GM18526 (cell line): ENCODE measurements around the gene MOGAT2.

ENCODE experiments used
- POLR2A ChIP-seq: IDR thresholded peaks from 3 replicates; pipeline ENCODE4 v1.6.1; 2011; ENCODE audit not compliant: insufficient read length; ENCODE audit errors: extremely low read depth

The MOGAT2 gene

DNA sequence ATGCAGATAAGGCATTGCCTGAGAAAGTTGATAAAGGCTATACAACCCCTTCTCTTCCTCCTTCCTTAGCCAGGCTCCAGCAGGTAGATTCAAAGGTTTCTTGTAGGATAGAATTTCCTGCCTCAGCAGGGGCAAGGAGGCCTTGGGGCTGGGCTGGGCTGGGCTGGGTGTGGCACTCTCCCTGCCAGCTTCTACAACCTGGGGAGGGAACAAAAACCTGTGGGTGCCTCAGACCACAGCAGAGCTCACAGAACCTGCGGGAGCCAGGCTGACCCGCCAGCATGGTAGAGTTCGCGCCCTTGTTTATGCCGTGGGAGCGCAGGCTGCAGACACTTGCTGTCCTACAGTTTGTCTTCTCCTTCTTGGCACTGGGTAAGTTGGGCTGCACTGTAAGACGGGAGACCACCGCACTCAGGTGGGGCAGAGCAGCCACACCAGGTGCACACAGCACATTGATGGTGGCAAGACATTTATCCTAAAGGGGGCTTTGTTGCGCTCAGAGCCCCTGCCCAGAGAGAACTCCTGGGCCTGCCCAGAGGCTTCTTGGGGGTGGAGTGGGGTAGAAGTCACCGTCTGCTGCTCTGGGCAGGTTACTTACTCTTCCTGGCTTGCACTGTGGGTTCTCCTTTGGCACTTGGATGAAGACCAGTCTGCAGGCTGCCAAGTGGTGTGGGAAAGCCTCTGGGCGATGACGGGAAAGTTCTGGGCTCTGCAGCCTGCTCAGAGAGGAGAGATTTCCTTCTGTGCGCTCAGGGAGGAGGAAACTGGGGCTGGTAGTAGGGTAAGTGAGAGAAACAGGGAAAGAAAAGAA is at the start of gene MOGAT2:
Gene MOGAT2, plus strand, starts transcription at position 231 of the 811 bp plus-strand sequence. Its CDS starts 51 bp downstream, at position 282.
- TF ChIP-seq POLR2A = no peak

DNA sequence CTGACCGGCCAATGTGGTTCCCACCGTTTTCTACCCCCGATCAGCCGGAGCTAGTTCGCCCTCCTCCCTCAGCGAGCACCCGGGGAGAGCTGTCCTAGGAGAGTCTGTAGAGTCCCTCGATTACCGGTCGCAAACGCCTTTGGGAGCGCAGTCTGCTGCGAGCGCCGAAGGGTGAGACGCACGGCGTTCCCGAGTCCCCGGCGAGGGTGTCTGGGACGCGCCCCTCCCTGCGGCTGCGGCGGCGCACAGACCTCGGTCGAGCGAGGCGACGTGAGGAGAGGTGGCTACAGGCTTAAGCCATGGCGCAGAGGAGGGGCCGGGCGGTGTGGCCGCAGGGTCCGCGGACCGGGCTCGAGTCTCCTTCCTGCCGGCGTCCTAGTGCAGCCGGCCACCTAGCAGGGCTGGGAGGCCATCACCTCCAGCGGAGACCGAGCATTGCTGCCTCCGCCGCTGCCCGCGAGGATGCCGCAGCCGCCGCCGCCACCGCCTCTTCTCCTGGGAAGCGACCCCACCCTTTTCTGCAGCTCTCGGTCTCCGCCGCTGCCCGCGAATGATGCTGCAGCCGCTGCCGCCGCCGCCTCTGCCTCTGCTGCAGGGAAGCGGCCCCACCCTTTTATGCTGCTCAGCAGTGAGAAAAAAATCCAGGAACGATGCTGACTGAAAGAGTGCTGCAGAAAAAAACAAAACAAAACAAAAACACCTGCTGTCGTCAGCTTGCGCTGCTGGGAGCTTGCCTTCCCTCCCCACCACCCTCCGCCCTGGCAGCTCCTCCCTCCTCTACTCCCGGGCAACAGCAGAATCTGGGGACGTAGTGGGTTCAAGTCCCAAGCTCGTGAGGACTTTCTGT is 49.0 kb upstream of the MOGAT2 start, which contains the start of gene MAP6:
Gene MAP6, minus strand, starts transcription at position 588 of the 847 bp plus-strand sequence. CDS start 669 bp downstream, outside the sequence.
- no peak for TF ChIP-seq POLR2A

DNA sequence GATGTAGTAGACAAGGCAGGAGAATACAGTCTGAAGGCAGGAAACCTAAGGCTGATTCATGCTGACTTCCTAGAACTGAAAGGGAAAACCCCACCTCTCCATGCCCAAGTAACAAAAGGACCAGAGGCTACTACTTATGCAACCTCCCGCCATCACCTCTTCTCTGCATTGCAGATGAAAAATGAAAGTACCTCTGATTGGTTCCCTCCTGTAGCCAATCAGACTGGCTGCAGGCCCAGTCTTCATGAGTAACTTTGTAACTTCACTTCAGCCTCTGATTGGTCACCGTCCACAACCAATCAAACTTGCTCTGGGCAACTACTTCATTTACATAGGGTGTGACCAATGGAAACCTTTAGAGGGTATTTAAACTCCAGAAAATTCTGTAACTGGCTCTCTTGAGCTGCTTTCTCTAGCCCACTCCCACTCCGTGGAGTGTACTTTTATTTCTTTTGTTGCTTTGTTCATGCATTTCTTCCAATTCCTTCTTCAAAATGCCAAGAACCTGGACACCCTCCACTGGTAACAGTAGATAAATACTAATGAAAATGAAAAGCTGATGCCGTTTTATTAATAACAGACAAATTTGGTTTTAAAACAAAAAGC is 43.6 kb upstream of the MOGAT2 start:
- no peak for TF ChIP-seq POLR2A

DNA sequence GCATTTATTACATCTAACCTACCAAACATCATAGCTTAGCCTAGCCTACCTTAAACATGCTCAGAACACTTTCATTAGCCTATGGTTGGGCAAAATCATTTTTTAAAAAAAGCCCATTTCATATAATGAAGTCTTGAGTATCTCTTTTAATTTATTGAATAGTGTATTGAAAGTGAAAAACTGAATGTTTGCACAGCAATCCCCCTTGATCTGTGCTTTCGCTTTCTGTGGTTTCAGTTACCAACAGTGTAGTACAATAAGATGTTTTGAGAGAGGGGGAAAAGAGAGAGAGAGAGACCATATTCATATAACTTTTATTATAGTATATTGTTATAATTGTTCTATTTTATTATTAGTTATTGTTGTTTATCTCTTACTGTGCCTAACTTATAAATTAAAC is 40.4 kb upstream of the MOGAT2 start:
- no peak for TF ChIP-seq POLR2A

DNA sequence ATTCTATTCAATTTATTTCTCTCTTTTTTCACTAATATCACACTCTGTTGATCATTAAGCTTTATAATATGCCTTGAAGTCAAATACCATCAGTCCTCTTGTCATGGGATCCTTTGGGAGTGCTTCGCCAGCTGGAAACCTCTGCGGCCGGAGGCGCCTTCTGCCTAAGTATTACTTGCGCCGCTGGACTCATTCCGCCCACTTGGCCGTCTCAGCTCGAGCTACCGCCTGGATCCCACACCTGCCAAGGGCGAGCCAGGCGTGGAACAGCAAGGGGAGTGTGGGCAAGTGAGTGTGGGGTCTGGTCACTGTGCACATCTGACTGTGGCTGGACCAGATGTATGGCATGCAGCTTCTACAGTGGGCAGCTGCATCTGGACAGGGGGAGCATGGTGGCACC is 39.7 kb upstream of the MOGAT2 start:
- TF ChIP-seq POLR2A = no peak

DNA sequence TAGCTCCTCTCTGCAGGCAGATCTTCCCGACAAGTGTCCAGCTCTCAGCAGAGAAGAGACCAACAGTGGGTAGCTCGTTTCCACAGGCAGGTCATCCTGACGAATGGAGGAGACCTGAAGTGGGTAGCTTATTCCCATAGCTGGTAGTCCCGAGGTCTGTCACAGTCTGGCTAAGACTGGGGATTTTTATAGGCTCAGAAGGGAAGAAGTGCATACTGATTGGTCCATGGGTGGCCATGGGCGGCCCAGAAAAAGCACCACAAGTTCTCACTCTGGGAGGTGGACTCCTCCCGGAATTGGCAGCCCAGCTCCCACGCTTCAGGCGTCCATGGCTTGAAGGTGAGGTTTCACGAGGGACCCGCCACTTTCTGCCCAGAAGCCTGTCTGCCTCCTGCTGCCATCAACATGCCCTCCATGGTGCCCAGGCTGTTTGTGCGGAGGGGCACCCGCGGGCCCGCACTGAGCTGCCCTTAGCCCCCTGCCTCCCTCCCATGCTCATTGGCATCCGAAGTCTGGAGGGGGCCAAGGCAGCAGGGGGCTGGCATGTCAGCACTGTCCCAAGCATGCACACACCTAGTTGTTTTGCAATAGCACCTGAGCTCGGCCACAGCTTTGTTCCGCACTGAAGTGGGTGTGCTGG is 38.9 kb upstream of the MOGAT2 start:
- no peak for TF ChIP-seq POLR2A

DNA sequence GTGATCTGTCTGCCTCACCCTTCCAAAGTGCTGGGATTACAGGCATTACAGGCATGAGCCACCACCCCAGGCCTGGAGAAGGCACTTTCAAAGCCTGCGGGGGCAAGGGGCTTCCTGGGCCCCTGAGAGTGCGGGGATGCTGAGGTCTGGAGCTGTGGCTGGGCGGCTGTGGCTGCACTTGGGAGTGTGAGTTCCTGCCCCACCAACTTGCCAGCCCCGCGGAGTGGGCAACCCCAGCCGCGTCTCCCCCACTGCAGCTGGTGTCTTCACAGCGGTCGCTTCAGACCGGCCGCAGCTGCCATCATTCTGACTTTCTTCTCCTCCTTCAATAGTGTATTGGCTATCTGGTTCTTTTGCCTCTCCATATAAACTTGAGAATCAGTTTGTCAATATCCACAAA is 38.1 kb upstream of the MOGAT2 start:
- no peak for TF ChIP-seq POLR2A

DNA sequence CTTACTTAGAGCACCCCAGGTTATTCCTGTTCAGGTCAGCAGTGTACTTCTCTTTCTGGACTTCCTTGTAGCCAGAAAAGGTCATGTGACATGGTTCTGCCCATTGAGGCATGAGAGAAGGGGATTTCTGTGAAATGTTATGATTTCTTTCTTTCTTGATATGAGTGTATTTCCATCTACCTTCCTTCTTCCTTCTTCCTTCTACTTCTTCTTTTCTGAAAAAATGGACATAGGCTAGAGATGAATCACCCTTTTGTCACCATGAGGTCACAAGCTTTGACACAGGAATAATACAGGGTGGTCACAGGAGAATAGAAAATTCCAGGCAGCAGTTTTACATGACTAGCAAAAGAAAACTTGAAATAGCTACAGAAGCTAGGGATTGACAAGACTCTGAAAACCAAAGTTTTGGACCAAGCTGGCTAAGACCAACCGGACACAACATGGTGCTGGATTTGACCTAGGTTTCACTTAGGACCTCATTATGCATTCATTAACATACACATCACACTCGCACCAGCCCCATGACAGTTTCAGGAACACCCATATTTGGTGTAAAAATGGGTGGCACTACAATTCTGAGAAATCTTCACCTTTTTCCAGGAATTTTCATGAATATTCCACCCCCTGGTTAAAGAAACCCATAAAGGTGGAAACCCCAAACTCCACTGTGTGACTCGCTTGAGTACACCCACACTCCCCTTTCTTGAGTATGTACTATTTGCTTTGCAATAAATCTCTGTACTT is 27.6 kb upstream of the MOGAT2 start:
- no peak for TF ChIP-seq POLR2A

DNA sequence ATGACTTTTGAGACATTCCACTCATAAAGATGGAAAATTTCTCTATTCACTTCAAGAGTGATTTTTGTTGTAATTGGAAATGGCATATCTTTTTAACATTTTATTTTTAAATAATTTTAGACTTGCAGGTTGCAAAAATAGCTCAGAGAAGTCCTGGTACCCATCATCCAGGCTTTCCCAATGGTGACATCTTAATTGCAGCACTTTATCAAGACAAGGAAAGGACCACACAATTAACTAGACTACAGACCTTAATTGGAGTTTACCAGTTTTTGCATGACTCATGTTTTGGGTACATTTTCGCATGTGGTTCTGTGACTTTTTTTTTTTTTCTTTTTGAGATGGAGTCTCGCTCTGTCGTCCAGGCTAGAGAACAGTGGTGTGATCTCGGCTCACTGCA is 25.8 kb upstream of the MOGAT2 start:
- TF ChIP-seq POLR2A = no peak

DNA sequence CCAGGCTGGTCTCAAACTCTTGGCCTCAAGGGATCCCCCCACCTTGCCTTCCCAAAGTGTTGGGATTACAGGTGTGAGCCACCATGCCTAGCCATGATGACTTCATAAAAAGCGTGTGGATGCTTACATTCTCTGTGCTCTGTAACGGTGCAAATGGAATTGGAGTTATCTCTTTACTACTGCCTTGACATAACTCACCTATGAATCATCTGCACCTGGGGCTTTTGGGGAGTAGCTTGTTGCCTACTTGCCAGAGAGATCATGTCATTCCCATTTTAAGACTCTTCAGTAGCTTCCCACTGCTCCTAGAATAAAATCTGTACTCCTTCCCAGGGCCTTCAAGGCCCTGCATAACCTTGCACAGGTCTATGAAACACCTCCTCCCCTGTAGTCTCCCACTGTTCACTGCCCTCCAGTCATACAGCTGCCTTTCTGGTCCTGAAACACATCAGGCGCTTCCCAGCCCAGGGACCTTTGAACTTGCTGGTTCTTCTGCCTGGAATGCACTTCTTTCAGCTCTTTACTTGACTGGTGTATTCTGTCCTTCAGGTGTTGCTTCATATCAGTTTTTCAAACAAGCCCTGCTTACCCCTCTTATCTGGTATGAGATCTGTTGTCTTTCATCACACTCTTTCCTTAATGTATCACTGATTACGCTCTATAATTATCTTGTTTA is 19.6 kb upstream of the MOGAT2 start:
- TF ChIP-seq POLR2A = no peak

DNA sequence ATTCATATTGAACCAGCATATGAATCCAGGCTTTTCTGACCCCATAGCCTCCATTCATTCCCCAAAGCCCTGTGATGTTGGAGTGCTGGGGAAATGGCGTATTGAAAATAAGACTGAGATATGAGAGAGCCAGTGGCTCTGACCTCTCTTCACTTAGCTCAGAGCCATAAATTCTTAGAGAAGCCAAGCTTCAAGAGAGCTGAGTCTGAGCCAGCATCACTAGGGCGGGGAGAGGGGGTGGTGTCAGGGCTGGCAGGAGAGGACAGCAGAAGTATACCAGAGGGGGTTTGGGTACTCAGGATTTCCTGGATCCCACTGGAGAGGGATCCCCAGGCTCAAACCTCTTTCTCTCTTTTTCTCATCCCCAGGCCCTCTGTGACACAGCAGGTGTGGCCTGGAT is 16.7 kb upstream of the MOGAT2 start:
- TF ChIP-seq POLR2A = no peak

DNA sequence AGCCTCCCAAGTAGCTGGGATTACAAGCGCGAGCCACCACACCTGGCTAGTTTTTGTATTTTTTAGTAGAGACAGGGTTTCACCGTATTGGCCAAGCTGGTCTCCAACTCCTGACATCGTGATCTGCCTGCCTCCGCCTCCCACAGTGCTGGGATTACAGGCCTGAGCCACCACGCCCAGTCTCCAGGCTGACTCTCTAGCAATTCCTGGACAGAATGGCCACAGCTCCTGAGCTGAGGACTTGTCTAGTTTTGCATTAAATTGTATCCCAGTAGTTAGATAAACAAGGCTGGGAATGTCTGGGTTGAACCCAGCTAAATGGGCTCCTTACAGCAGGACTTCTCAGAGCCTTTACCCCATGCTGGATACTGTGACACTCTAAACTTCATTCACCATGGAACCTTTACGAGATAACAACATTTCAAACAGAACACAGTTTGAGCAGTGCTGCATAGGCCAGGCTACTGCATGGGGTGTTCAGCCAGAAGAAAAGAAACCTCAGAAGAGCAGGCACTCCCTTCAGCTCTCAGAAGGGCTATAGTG is 13.9 kb upstream of the MOGAT2 start:
- TF ChIP-seq POLR2A = no peak

DNA sequence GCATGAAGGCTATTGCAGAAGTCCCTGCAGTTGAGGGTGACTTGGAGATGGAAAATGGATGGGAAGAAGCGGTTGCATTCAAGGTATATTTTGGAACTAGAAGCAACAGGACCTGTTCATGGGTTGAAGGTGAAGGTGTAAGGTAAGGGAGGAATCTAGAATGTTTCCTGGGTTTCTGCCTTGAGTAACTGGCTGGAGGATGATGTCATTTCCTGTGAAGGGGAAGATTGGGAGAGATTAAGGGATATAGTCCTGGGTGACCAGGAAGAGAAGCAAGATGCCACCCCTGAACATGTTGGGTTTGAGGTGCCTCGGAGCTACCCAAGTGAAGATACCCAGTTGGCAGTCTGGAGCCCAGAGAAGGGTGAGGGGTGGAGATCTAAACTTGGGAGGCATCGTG is 12.1 kb upstream of the MOGAT2 start:
- no peak for TF ChIP-seq POLR2A

DNA sequence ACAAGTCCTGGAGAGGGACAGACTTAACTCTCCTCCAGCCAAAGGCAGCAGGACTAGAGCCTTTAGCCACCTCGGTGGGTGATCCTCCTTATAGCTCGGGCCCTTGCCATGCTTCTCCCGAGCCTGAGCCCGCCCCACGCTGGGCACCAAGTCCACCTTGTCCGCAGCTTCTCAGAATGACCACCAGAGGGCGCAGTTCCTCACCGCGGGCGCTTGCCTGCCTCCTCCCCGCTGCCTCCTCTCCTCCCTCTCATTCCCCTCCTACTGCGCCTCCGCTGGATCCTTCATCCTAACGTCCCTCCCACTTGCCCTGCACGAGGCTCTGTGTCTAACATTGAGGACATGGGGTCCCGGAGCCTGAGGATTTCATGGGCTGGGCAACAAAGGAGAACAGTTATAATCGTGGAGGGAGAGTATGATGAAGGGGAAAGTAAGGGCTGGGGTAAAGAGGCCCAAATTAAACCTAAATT is 11.3 kb upstream of the MOGAT2 start:
- no peak for TF ChIP-seq POLR2A
